ENCODE measurements around the gene TET2.
A peak's percentile ranks its signal among the peaks of the same experiment; 100 is the strongest.

TET2 gene

GRCh38 chr4:105146276-105147015 lies at the start of gene TET2:
TET2 (plus strand) TSS chr4:105146876; CDS start chr4:105233943, 87,067 bp downstream.
- TF ChIP-seq, protein P1, sequence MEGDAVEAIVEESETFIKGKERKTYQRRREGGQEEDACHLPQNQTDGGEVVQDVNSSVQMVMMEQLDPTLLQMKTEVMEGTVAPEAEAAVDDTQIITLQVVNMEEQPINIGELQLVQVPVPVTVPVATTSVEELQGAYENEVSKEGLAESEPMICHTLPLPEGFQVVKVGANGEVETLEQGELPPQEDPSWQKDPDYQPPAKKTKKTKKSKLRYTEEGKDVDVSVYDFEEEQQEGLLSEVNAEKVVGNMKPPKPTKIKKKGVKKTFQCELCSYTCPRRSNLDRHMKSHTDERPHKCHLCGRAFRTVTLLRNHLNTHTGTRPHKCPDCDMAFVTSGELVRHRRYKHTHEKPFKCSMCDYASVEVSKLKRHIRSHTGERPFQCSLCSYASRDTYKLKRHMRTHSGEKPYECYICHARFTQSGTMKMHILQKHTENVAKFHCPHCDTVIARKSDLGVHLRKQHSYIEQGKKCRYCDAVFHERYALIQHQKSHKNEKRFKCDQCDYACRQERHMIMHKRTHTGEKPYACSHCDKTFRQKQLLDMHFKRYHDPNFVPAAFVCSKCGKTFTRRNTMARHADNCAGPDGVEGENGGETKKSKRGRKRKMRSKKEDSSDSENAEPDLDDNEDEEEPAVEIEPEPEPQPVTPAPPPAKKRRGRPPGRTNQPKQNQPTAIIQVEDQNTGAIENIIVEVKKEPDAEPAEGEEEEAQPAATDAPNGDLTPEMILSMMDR (conservative IDR thresholded peaks at IDR 0.05; ENCODE audit: low read depth, low read length) = no peak
- H3K4me3 ChIP-seq (ENCODE audit: low read depth, low read length) = peak within 1 kb of the TSS; percentile 68
- peak; percentile 89 for DNase-seq (ENCODE audit: low read depth)

DNA sequence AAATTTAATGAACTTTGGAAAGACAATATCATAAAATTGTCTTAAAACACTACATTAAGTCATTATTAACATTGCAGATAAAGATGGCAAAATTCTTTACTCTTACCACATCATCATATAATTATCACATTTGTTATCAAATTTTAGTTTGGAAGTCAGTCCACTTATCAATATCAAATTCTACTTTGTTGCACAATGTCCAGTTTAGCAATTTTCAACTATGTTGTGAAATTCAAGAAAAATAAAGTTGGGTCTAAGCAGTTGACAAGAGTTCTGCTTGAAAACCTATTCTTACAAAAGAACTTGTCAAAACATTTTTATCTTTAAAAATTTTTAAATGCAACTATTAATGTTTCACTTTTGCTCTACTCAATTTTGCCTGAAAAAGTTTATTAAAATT lies 44.7 kb upstream of the TET2 start:
- TF ChIP-seq, protein P1 (conservative IDR thresholded peaks at IDR 0.05; ENCODE audit: low read depth, low read length) = no peak
- DNase-seq (ENCODE audit: low read depth) = no peak
- no peak overlapping the region for H3K4me3 ChIP-seq (ENCODE audit: low read depth, low read length)

DNA sequence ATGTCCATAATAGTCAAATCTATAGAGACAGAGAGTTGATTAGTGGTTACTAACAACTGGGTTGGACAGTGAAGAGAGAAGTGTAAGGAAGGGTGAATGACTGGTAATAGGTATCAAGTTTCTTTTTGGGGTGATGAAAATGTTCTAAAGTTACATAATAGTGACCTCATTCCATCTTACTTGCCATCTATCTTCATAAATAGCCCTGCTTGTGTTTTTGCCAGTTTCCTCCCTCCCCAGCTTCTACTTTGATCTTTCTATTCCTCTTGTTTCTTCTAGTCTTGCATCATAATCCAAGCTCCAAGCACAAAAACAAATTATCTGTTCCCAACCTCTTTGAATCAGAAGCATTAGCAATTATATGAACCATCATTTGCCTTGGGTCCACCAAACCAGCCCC lies 40.2 kb upstream of the TET2 start:
- peak; percentile 4 for DNase-seq (ENCODE audit: low read depth)
- TF ChIP-seq, protein P1 (conservative IDR thresholded peaks at IDR 0.05; ENCODE audit: low read depth, low read length) = no peak
- no peak overlapping the region for H3K4me3 ChIP-seq (ENCODE audit: low read depth, low read length)

DNA sequence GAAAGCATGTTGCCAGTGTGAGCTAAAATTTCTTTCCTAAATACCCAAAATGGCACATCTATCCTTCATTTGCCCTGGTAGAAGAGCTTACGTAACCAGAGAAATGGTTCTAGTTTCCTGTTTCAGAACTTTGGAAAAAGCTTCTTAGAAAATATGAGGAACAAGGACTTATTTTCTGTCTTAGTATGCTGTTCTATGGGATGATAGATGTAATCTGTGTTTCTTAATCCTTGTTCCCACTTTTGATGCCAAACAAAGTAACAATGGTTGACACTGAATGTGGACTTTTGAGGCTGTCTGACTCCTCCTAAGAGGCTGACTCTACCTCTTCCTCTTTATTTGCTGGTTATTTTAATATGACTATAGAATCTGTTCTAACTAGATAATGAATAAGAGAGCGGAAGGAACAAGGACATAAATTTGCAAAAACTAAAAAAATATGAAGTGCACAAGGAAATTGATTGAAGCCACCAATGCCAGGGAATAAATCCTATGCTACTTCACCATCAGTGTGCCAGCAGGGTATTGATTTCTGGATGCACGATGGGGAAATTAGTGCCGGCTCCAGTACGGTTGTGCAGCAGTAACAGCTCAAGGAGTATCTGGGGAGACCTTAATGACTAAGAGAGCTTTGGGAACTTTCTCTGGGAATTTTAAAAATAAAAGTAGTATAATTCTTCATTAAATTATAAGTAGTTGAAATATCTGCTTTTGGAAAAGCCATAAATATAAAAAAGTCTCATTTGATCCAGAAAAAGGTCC lies 39.4 kb upstream of the TET2 start:
- no peak overlapping the region for H3K4me3 ChIP-seq (ENCODE audit: low read depth, low read length)
- no peak for DNase-seq (ENCODE audit: low read depth)
- TF ChIP-seq, protein P1 (conservative IDR thresholded peaks at IDR 0.05; ENCODE audit: low read depth, low read length) = no peak

- no peak overlapping the region for H3K4me3 ChIP-seq (ENCODE audit: low read depth, low read length)
- TF ChIP-seq, protein P1 (conservative IDR thresholded peaks at IDR 0.05; ENCODE audit: low read depth, low read length) = no peak
- DNase-seq (ENCODE audit: low read depth) = no peak
Observed at GRCh38 chr4:105108971-105109370, 37.7 kb upstream of the TET2 start.

GRCh38 chr4:105112274-105112673 lies 34.4 kb upstream of the TET2 start:
- DNase-seq (ENCODE audit: low read depth) = no peak
- TF ChIP-seq, protein P1 (conservative IDR thresholded peaks at IDR 0.05; ENCODE audit: low read depth, low read length) = no peak
- H3K4me3 ChIP-seq (ENCODE audit: low read depth, low read length) = no peak overlapping the region

Data from choroid plexus epithelial cell (primary cell).